ENCODE results near the gene TAS2R30.

- no peak for TF ChIP-seq CTCF (IDR thresholded peaks at IDR 0.05)
- no peak for TF ChIP-seq POLR2A (IDR thresholded peaks at IDR 0.05)
- no peak for TF ChIP-seq POLR2AphosphoS5 (IDR thresholded peaks at IDR 0.05)
These were observed 45.2 kb downstream of the TAS2R30 start for GRCh38 chr12:11089246-11089645.

Data from transverse colon (tissue), 4 donors.